ENCODE measurements around the gene TNRC18.
"Not testable (repeated sequence)": the region's sequence is repeated elsewhere in the genome, so short reads cannot be mapped to it uniquely, and the experiment has no call there.

TNRC18 gene

GRCh38 chr7:5313076-5313885, 110.4 kb downstream of the TNRC18 start:
- not testable (repeated sequence) for DNase-seq

GRCh38 chr7:5312276-5313070, 111.2 kb downstream of the TNRC18 start:
- DNase-seq = not testable (repeated sequence)

GRCh38 chr7:5310822-5311405, 112.7 kb downstream of the TNRC18 start:
- no peak for DNase-seq

GRCh38 chr7:5309146-5309545, 114.5 kb downstream of the TNRC18 start:
- no peak for DNase-seq

- DNase-seq = not testable (repeated sequence)
These were observed 116.2 kb downstream of the TNRC18 start for GRCh38 chr7:5307221-5308142.

GRCh38 chr7:5305050-5305449, 118.6 kb downstream of the TNRC18 start:
- not testable (repeated sequence) for DNase-seq

GRCh38 chr7:5303591-5304505, 119.8 kb downstream of the TNRC18 start:
- DNase-seq = no peak

GRCh38 chr7:5303061-5303460, 120.6 kb downstream of the TNRC18 start:
- no peak for DNase-seq

- no peak for DNase-seq
These were observed 121.1 kb downstream of the TNRC18 start for GRCh38 chr7:5302577-5302976.

GRCh38 chr7:5300366-5300765, 123.3 kb downstream of the TNRC18 start:
- DNase-seq = no peak

- peak; percentile 47 to 91 (median 71) for DNase-seq
These were observed 126.9 kb downstream of the TNRC18 start for GRCh38 chr7:5296611-5297226.

- no peak for DNase-seq
These were observed 127.5 kb downstream of the TNRC18 start for GRCh38 chr7:5296015-5296610.

GRCh38 chr7:5295039-5296014, 128.3 kb downstream of the TNRC18 start:
- DNase-seq = no peak

- DNase-seq = no peak
These were observed 129.3 kb downstream of the TNRC18 start for GRCh38 chr7:5294169-5294987.

- DNase-seq = not testable (repeated sequence)
These were observed 131.8 kb downstream of the TNRC18 start for GRCh38 chr7:5291711-5292335.

GRCh38 chr7:5291301-5291700, 132.3 kb downstream of the TNRC18 start:
- no peak for DNase-seq

- no peak for DNase-seq
These were observed 134.3 kb downstream of the TNRC18 start for GRCh38 chr7:5289355-5289754.

- not testable (repeated sequence) for DNase-seq
These were observed 135.1 kb downstream of the TNRC18 start for GRCh38 chr7:5288560-5288959.

All from T-helper 2 cell (primary cell).